ENCODE measurements around the gene ENSA.
A peak's percentile ranks its signal among the peaks of the same experiment; 100 is the strongest.
"Not testable (repeated sequence)": the region's sequence is repeated elsewhere in the genome, so short reads cannot be mapped to it uniquely, and the experiment has no call there.

The ENSA gene

GRCh38 chr1:150621497-150622302, 7.7 kb downstream of the ENSA start:
- peak; percentile 60 for DNase-seq (ENCODE audit: low spot score)

- no peak for DNase-seq (ENCODE audit: low spot score)
Observed at GRCh38 chr1:150620919-150621318, 8.5 kb downstream of the ENSA start.

GRCh38 chr1:150619576-150620509, 9.6 kb downstream of the ENSA start:
- peak; percentile 93 for DNase-seq (ENCODE audit: low spot score)

DNA sequence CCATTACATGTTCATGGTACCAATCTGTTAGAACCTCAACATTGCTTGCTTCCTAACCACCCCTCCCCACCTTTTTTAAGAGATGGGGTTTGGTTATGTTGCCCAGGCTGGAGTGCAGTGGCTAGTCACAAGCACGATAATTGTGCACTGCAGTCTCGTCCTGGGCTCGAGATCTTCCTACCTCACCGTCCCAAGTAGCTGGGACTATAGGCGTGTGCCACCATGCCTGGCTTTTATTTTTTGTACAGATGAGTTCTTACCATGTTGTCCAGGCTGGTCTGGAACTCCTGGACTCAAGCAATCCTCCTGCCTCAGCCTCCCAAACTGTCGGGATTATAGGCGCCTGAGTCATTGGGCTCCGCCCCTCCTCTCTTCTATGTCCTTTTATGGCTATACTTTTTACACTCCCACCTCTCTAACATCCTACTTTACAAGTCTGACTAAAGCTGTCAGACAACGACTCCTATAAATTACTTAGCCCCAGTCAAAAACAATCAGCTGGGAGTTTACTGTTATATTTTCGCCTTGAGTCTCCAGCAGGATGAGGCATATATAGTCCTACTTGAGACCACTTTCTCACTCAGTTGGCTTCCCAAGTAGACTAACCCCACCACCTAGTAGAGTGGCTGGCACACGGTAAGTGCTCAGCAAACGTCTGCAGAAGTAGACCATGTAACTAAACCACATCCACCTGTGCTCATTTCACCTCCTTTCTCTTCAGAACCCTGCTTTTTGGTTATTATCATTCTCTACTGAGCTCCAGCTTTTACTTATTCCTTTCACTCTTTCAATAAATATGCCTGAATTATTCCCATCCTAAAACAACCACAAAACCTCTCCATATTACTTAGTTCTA, 13.8 kb downstream of the ENSA start:
- DNase-seq (ENCODE audit: low spot score) = peak; percentile 95

DNA sequence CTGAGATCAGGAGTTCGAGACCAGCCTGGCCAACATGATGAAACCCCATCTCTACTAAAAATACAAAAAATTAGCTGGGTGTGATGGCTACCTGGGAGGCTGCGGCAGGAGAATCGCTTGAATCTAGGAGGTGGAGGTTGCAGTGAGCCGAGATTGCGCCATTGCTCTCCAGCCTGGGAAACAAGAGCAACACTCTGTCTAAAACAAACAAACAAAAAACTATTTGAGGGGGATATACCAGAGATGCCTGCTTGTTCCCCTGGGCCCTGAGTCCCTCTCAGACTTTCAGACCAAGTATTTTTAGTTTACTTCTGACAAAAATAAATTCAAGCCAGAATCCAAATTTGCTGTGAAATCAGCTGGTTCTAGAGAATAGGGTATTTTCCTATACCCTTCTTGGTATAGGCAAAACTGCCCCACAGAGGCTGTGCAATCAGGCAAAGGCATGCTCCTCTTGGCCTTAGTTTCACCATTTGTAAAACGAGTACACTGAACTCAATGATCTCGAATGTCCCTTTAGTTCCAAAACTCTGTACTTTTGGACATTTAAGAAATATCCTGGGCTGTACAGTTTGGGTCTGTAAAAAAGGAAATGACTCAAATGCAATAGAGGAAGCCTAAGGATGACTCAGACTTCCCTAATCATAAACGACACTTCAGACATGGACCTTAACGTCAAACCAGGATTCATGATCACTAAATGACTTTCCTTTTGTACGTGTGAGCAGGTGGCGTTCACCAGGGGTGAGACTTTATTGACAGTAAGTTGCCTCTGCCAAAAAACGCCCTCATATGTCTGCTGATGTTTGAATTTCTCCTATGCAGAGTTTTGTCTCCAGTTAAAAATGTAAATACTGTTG, 16.1 kb downstream of the ENSA start:
- DNase-seq (ENCODE audit: low spot score) = peak; percentile 100

GRCh38 chr1:150612014-150612345, 17.4 kb downstream of the ENSA start:
- no peak for DNase-seq (ENCODE audit: low spot score)

DNA sequence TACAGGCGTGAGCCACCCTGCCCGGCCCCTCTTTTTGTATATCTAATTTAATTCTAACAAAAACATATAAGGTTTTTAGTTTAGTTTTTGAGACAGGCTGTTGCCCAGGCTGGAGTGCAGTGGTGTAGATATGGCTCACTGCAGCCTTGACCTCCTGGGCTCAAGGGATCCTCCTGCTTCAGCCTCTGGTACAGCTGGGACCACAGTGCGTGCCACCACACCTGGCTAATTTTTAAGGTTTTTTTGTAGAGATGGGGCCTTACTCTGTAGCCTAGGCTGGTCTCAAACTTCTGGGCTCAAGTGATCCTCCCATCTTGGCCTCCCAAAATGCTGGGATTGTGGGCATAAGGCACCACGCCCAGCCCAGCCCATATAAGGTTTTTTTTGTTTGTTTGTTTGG, 18.8 kb downstream of the ENSA start:
- DNase-seq (ENCODE audit: low spot score) = no peak

DNA sequence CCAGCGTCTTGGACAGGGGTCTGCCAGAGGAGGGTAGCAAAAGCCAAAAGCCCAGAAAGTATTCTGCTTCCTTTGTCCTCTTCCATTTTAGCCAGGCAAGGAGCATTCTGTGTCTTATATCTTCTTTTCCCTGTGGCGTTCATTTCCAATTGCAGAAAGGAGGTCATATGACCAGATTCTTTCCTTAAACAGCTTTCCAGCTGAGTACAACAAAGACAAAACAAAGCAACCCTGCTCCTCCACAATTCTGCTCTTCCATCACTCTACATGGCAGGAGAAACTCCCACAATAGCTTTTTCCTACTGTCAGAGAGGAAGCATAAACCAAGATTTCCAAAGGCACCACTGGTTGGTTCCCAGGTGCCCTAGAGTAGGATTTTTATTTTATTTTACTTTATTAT, 19.7 kb downstream of the ENSA start:
- DNase-seq (ENCODE audit: low spot score) = no peak

- DNase-seq (ENCODE audit: low spot score) = no peak
Observed at GRCh38 chr1:150606463-150607142, 22.8 kb downstream of the ENSA start.

DNA sequence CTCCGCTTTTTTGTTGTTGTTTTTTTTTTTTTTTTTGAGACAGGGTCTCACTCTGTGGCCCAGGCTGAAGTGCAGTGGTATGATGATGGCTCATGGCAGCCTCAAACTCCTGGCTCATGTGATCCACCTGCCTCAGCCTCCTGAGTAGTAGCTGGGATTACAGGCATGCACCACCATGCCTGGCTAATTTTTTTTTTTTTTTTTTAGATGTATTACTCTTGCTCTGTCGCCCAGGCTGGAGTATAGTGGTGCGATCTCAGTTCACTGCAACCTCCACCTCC, 24.0 kb downstream of the ENSA start:
- DNase-seq (ENCODE audit: low spot score) = not testable (repeated sequence)

GRCh38 chr1:150604226-150604588, 25.2 kb downstream of the ENSA start:
- DNase-seq (ENCODE audit: low spot score) = no peak

GRCh38 chr1:150603711-150604110, 25.7 kb downstream of the ENSA start:
- DNase-seq (ENCODE audit: low spot score) = no peak

DNA sequence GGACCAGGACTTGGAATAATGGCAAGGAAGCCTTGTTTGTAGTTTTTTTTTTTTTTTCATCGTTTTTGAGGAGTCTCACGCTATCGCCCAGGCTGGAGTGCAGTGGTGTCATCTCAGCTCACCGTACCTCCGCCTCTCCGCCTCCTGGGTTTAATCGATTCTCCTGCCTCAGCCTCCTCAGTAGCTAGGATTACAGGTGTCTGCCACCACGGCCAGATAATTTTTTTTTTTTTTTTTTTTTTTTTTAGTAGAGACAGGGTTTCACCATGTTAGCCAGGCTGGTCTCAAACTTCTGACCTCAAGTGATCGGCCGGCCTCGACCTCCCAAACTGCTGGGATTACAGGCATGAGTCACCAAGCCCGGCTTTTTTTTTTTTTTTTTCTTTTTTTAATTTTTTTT, 27.0 kb downstream of the ENSA start:
- not testable (repeated sequence) for DNase-seq (ENCODE audit: low spot score)

GRCh38 chr1:150601540-150601939, 27.9 kb downstream of the ENSA start:
- no peak for DNase-seq (ENCODE audit: low spot score)

DNA sequence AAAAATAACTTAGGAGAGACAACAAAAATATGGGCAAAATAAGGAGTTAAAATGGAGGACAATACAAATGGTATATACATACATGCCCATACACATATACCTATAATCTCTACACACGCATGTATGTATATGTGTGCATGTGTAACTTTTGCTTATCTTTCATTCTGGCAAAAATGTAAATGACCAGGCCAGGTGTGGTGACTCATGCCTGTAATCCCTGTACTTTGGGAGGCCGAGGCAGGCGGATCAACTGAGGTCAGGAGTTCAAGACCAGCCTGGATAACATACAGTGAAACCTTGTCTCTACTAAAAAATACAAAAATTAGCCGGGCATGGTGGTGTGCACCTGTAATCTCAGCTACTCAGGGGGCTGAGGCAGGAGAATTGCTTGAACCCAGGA, 31.1 kb downstream of the ENSA start:
- DNase-seq (ENCODE audit: low spot score) = not testable (repeated sequence)

GRCh38 chr1:150596976-150597375, 32.4 kb downstream of the ENSA start:
- no peak for DNase-seq (ENCODE audit: low spot score)

DNA sequence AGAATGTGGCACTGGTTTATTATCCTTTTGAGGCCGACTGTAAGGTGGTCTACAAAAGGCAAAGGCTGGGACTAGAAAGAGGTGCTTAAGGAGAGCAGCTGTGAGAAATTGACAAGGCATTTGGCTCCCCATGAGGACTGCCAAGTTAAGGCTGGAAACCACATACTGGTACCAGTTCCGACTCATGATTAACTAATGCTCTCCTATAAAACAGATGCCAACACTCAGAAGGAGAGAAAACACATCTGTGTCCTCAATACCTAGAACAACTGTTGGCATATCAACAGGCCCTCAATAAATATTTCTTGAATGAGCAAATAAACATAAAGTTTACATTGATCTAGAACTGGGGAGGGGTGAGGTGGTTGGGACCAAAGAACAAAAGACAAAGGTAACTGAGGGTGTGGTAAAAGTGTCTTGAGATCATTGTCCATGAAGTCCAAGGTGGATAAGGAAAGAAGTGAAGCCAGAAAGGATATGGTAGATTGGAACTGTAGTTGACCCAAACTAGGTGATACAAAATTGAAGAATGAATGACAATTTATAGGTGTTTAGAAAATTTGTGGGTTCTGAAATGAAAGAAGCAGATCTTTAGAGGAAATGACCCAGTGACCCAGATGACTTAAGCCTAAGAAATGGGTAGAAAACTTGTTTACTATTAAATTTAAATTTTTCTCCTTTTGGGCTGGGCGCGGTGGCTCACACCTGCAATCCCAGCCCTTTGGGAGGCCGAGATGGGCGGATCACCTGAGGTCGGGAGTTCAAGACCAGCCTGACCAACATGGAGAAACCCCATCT, 33.1 kb downstream of the ENSA start:
- peak; percentile 40 for DNase-seq (ENCODE audit: low spot score)

GRCh38 chr1:150582371-150582770, 47.0 kb downstream of the ENSA start:
- no peak for DNase-seq (ENCODE audit: low spot score)

DNA sequence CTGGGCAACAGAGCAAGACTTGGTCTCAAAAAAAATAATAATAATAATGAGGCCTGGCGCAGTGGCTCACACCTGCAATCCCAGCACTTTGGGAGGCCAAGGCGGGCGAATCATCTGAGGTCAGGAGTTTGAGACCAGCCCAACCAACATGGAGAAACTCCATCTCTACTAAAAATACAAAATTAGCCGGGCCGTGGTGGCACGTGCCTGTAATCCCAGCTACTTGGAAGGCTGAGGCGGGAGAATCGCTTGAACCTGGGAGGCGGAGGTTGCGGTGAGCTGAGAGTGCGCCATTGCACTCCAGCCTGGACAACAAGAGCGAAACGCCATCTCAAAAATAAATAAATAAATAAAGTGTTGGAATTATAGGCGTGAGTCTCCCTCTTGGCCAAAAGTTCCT, 47.5 kb downstream of the ENSA start:
- not testable (repeated sequence) for DNase-seq (ENCODE audit: low spot score)

- DNase-seq (ENCODE audit: low spot score) = not testable (repeated sequence)
Observed at GRCh38 chr1:150581437-150581836, 48.0 kb downstream of the ENSA start.
